ENCODE measurements around the gene DKKL1.

Gene DKKL1

DNA sequence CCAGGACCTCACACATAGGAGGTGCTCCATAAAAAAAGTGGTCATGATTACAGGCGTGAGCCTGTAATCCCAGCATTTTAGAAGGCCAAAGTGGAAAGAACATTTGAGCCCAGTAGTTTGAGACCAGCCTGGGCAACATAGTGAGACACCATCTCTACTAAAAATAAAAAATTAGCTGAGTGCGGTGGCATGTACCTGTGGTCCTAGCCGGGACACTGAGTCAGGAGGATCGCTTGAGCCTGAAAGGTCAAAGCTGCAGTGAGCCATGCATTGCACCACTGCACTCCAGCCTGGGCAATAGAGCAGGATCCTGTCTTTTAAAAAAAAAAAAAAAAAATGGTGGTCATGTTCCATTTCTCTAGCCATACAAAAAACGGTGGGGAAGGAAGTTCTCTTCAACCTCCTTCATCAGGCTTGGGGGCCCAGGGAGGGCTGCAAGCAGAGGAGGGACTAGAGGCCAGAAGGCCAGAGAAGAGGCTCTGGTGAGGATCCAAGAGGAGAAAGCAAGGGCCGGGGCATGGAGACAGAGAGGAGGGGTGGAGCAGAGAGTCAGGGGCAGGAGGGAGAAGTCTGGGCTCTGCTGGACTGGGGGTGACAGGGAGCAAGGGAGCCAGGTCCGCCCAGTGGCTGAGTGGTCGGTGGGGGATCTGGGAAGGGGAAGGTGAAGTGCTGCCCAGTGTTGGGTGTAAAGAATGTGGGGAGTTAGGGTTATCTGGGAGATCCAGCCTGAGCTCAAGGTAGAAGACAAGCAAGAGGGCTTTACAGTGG, 33.2 kb downstream of the DKKL1 start:
- no peak for DNase-seq (ENCODE audit: low read depth)

DNA sequence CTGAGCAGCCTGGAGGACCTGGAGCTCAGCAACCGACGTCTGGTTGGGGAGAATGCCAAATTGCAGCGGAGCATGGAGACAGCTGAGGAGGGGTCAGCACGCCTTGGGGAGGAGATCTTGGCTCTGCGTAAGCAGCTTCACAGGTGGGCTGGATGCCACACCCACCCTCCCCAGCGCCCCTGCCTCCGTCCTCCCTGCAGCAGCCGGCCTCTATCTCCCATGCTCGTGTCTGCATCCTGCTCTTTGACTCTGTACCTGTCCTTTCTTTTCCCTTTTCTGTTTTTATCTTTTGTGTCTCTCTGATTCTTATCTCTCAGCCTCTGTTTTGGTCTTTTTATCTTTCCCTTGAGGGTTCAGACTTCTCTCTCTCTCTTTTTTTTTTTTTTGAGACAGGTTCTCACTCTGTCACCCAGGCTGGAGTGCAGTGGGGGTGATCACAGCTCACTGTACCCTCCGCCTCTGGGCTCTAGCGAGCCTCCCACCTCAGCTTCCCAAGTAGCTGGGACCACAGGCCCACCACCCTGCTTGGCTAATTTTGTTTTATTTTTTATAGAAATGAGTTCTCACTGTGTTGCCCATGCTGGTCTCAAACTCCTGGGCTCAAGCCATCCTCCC, 34.4 kb downstream of the DKKL1 start:
- no peak for DNase-seq (ENCODE audit: low read depth)

- DNase-seq (ENCODE audit: low read depth) = no peak
Measured at GRCh38 chr19:49398931-49399330, 35.3 kb downstream of the DKKL1 start.

DNA sequence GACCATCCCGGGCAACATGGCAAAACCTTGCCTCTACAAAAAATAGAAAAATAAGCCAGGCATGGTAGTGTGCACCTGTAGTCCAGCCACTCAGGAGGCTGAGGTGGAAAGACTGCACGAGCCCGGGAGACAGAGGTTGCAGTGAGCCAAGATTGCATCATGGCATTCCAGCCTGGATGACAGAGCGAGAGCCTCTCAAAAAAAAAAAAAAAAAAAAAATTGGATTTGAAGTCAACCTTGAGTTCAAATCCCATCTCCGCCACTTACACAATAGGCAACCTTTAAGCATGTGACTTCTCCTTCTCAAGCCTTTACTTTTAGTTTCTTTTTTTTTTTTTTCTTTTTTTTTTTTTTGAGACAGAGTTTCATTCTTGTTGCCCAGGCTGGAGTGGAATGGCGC, 36.4 kb downstream of the DKKL1 start:
- peak; percentile 32 for DNase-seq (ENCODE audit: low read depth)

GRCh38 chr19:49403404-49404187, 39.9 kb downstream of the DKKL1 start:
- no peak for DNase-seq (ENCODE audit: low read depth)

GRCh38 chr19:49407079-49407478, 43.4 kb downstream of the DKKL1 start:
- no peak for DNase-seq (ENCODE audit: low read depth)

DNA sequence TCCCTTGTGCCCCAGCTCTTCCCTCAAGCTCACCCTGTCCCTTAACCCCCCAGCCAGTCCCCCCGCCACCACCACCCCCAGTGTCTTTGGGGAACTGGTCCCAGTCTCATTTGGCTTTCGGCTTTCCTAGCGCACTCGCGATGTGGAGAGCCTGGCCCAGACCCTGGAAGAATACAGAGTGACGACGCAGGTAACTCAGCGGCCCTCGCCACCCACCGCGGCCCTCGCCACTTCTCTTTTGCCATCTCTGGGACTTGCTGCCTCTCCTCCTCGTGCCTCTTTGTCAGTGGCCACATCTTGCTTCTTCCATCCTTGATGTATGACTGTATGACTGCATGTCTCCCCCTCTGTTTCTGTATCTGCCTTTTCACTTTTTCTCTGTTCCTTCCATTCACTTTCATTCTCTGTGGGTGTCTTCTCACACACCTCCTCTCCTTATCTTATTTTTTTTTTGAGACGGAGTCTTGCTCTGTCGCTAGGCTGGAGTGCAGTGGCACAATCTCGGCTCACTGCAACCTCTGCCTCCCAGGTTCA, 43.9 kb downstream of the DKKL1 start:
- no peak for DNase-seq (ENCODE audit: low read depth)

DNA sequence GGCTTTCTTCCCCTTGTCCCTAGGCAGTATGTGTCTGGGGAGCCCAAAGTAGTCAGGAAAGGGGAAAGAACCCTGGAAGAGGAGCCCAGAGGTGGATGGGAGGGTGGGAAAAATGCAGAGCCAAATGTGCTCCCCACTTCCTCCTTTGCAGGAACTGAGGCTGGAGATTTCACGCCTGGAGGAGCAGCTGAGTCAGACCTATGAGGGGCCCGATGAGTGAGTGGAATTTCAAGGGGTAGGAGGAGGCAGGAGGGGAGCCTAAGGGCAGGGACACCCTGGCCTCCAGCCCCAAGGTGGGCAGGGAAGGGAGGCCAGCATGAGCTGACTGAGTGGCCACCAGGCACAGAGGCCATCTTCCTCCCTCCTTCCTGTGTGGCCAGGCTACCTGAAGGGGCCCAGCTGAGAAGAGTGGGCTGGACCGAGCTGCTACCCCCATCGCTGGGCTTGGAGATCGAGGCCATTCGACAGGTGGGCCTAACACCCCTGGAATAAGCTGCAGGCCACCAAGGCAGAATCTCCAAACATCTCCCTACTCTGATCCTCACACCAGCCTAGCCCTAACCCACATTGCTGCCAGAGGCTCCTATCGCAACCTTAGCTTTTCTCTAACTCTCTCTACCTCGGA, 45.3 kb downstream of the DKKL1 start:
- DNase-seq (ENCODE audit: low read depth) = peak; percentile 18

- DNase-seq (ENCODE audit: low read depth) = no peak
Measured at GRCh38 chr19:49409441-49410029, 45.9 kb downstream of the DKKL1 start.

DNA sequence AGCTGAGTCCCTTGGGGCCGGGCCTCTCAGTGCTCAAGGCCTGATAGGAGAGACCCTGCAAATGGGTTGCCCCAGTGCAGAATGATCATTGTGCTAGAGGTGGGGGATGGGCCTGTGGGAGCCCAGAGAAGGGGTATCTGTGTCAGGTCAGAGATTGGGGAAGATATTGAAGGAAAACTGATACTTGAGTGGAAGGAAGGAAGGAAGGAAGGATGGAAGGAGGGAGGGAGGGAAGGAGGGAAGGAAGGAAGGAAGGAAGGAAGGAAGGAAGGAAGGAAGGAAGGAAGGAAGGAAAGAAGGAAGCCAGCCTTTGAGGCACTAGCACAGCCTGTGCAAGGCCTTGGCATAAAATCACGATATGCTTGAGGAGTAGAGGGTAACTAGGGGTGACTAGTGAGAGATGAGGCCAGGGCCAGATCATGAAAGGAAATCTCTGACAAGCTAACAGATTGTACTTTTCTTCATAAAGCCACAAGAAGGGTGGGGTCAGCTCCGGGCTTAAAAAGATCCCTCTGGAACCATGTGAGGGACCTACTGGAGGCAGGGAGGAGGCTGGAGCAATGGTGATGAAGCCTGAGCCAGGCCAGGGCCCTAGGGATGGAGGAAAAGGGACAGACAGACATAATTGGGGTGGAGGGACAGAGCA, 48.1 kb downstream of the DKKL1 start:
- no peak for DNase-seq (ENCODE audit: low read depth)

DNA sequence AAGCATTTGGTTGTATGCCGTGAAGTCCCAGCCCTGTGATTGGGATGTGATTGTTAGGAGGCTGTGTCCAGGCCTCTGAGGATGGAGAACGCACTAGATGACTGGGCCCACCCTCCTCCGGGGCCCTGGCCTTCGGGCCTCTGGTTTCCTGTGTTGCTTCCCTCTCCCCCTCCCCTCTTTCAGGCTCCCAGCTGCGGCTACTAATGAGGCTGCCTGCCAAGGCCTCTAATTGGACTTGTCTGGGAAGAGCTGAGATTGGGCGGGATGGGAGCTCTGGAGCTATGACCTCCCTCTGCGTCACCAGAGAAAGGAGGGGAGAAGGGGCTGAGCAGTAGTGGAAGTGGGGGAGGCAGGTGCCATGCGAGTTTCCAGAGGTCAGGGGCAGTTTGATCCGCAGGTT, 49.7 kb downstream of the DKKL1 start:
- DNase-seq (ENCODE audit: low read depth) = peak; percentile 37

- DNase-seq (ENCODE audit: low read depth) = no peak
Measured at GRCh38 chr19:49414256-49414655, 50.6 kb downstream of the DKKL1 start.

GRCh38 chr19:49415102-49415809, 51.6 kb downstream of the DKKL1 start:
- no peak for DNase-seq (ENCODE audit: low read depth)

DNA sequence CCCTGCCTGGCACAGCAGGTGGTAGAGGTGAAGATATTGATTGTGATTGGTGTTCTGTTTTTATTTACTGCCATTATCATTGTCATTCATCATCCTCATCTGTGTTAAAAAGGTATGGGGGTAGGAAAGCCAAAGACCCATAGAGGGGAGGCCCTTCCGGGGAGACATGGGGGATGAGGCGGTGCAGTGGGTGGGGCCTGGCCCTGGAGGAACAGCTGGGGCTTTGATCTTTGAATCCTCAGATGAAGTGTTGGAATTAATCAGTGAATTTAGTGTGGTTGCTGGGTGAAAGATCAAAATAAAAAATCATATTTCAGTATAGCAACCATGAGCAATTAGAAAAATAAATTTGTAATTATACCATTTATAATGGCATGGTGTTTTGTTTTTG, 52.1 kb downstream of the DKKL1 start:
- no peak for DNase-seq (ENCODE audit: low read depth)

GRCh38 chr19:49417088-49417487, 53.4 kb downstream of the DKKL1 start:
- no peak for DNase-seq (ENCODE audit: low read depth)

GRCh38 chr19:49418511-49418910, 54.8 kb downstream of the DKKL1 start:
- no peak for DNase-seq (ENCODE audit: low read depth)

GRCh38 chr19:49419173-49419572, 55.5 kb downstream of the DKKL1 start:
- DNase-seq (ENCODE audit: low read depth) = no peak

DNA sequence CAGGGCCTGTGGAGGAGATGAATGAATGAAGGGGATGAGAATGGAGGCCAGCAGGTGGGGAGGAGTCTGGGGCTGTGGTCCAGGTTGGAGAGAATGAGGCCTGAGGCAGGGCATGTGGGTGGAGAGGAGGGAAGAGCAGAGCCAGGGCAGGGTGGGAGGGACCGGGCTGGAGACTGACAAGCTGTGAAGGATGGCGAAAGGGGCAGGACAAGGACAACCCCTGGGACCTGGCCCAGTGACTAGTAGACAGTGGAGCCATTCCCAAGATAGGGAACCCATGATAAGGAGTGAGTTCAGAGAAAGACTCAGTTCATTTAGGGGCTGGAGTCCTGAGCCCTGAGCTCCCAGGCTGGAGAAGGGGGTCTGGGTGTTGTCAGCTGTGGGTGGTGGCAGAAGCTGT, 56.5 kb downstream of the DKKL1 start:
- DNase-seq (ENCODE audit: low read depth) = no peak

GRCh38 chr19:49421039-49421877, 57.6 kb downstream of the DKKL1 start:
- peak; percentile 74 for DNase-seq (ENCODE audit: low read depth)

GRCh38 chr19:49421878-49422202, 58.2 kb downstream of the DKKL1 start:
- no peak for DNase-seq (ENCODE audit: low read depth)

Measured in EH (cell line).